NCI-H460 (cell line): Measurements from ENCODE around the gene PLCB3. TPM values are rescaled to one million over a fixed set of nuclear protein-coding genes. Genes with fewer than 3 reads are reported as not detected.

Source experiments
- DNase-seq: peaks from one replicate; pipeline ENCODE4 v3.0.0-alpha.2; 2016; ENCODE audit warnings: low read depth; ENCODE audit errors: extremely low read depth
- total RNA-seq: library from RNA; depleted of rRNA; stranded (reverse); fragments of >200 nt; shearing (Covaris generic); gene quantifications from 2 replicates; pipeline ENCODE4 v1.2.3, GENCODE V29; 2014

PLCB3 gene
- total RNA-seq, 1 experiment from 2014 or later: 16.2 TPM

DNA sequence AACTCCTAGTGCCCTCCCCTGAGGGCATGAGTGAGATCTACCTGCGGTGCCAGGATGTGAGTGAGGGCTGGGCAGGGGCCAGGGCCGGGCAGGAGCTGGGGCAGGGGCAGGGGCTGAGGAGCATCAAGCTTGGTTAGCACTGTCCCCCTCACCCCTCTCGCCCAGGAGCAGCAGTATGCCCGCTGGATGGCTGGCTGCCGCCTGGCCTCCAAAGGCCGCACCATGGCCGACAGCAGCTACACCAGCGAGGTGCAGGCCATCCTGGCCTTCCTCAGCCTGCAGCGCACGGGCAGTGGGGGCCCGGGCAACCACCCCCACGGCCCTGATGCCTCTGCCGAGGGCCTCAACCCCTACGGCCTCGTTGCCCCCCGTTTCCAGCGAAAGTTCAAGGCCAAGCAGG, 31.1 kb upstream of the PLCB3 start:
- no peak for DNase-seq

DNA sequence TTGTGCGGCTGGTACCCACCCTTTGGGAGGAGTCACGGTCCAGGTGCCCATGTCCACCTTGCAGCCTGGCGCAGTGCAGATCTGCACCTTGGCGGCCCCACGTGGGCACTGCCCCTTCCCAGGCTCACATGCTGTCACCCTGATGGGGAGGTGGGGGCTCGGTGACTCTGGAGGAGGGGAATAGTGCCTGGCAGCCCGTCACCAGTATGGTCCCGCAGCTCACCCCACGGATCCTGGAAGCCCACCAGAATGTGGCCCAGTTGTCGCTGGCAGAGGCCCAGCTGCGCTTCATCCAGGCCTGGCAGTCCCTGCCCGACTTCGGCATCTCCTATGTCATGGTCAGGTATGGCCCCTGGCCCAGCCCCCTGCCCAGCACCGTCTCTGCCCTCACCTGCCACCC, 30.5 kb upstream of the PLCB3 start:
- no peak for DNase-seq

DNA sequence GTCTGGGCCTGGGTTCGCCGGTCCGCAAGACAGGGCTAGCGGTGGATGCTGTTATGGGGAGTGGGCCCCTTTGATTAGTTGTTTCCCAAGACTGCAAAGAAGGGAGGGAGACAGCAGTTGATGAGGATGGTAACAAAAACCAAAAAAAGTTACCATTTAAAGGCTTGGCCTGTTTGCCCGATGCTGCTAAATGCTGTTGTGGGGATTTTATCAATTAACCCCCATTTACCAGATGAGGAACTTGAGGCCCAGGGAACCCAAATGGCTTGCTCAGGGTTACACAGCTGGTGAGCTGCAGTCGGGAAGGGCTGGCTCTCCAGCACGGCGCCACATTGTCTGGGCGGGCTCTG, 28.7 kb upstream of the PLCB3 start:
- DNase-seq: no peak

DNA sequence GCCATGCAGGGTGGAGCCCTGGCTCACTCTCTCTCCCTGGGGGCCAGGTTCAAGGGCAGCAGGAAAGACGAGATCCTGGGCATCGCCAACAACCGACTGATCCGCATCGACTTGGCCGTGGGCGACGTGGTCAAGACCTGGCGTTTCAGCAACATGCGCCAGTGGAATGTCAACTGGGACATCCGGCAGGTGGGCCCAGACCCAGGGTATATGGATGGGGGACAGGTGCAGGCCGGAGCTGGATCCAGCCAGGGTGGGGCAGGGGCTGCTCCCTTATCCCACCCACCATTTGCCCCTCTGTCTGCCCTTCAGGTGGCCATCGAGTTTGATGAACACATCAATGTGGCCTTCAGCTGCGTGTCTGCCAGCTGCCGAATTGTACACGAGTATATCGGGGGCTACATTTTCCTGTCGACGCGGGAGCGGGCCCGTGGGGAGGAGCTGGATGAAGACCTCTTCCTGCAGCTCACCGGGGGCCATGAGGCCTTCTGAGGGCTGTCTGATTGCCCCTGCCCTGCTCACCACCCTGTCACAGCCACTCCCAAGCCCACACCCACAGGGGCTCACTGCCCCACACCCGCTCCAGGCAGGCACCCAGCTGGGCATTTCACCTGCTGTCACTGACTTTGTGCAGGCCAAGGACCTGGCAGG, 28.2 kb upstream of the PLCB3 start:
- DNase-seq: no peak

DNA sequence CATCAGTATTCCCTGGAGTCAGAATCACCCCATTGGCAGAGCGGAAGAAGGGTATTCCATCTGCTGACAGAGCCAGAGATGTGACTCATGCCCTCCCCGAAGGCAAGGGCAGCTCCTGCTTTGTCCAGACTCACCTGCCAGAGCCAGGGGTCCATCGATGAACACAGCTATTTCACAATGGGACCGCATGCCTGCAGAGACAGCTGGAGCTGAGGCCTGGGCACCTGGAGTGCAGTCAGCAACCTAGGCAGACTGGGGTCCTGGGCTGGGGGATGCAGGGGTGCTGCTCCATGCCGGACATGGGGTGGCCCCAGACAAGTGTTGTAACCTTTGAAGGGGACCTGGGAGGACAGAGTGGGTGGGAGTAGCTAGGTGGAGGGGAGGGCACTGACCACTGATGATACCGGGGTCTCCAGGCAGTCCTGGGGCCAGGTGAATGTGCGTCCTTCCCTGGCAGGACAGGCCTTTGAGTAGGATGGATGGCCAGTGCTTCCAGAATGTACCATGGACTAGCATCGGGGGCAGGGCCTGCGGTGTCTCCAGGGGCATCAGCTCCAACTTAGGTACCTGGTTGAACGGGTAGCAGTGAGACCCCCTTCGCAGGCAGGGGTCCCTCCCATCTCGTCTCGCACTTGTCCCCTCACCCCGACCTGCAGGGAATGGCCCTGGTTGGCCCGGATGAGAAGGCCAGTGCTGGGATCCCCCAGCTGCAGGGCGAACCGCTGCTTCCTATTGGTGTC, 27.0 kb upstream of the PLCB3 start:
- no peak for DNase-seq

DNA sequence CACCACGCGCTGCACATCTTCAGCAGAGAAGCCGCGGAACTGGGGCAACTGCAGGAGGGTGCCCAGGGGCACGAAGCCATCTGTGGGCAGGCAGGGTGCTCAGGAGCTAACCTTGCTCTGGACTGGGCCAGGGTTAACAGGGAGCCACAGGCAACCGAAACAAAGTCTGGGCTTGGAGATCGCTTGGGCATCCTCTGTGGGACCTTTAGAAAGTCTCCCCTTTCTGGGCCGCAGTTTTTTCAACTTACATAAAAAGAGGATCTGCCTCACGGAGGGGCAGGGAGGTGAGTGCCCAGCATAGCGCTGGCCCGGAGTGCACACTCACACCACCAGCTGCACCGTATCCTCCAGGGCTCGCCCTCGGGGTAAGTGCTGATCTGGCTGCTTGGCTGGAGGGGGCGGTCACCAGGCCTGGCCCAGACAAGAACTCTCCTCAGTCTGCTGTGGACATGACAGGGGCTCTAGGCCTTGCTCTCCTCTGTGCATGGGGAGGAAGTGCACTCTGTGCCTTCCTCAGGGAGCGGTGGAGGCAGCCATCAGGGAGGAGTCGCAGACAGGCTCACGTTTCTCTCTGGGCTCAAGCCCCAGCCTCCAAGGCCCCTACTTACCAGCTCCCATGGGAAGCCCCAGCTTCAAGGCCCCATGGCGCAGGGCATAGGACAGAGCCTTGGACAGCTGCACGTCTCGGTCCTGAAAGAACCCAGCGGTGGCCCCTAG, 26.3 kb upstream of the PLCB3 start:
- DNase-seq: no peak

DNA sequence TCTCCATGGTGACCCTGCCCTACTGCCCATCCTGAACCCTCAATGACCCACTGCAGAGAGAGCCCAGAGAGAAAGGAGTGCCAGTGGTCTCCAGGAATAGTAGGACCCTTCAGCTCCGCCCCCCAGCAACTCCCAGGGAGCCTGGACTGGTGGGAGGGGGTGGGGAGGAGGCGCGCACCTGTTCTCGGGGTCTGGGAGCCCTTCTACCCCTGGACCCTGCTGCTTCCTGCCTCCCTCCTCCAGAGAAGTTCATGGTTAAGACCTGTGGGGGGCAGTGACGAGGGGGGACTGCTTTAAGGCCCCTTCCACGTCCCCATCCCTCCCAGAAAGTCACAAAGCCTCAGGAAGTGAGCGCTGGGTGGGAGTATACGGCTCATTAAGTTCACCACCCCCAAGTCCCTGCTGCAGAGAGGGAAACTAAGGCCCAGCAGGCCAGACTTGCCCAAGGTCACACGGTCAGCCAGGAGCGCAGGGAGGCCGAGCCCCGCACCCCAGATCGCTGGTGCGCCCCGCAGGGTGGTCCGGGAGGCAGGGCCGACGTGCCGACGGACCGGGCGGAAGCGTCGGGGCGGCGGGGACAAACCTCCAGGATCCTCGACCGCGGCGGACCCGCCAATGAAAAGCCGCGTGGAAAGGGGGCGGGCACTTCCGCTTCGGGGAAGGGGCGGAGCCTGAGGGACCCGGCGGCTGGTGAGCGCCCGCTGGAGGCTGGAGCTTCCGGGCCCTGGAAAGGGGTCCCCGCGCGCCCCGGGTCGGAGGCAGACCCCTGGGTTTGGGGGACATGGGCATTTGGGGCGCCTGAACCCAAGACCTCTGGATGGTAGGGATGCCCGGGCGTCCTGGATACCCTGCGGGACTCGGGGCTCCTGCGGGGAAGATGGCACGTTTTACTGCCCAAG, 25.5 kb upstream of the PLCB3 start, which contains the start of the genes NUDT22 and TRPT1:
NUDT22 (plus strand) TSS at position 667 of the 899 bp plus-strand sequence. CDS start 379 bp downstream, outside the sequence.
TRPT1 (minus strand) TSS at position 579 of the 899 bp plus-strand sequence; CDS start at position 253, 326 bp downstream.
- DNase-seq: peak; percentile 64

DNA sequence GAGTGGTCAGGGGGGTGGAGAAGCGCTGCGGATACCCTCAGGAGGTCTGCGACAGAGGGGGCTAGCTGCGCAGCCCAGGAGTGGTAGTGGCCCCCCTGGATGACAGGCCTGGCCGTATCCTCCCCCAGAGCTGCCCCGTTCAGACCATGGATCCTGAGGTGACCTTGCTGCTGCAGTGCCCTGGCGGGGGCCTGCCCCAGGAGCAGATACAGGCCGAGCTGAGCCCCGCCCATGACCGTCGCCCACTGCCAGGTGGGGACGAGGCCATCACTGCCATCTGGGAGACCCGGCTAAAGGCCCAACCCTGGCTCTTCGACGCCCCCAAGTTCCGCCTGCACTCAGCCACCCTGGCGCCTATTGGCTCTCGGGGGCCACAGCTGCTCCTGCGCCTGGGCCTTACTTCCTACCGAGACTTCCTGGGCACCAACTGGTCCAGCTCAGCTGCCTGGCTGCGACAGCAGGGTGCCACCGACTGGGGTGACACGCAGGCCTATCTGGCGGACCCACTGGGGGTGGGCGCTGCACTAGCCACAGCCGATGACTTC, 24.8 kb upstream of the PLCB3 start:
- DNase-seq: no peak

DNA sequence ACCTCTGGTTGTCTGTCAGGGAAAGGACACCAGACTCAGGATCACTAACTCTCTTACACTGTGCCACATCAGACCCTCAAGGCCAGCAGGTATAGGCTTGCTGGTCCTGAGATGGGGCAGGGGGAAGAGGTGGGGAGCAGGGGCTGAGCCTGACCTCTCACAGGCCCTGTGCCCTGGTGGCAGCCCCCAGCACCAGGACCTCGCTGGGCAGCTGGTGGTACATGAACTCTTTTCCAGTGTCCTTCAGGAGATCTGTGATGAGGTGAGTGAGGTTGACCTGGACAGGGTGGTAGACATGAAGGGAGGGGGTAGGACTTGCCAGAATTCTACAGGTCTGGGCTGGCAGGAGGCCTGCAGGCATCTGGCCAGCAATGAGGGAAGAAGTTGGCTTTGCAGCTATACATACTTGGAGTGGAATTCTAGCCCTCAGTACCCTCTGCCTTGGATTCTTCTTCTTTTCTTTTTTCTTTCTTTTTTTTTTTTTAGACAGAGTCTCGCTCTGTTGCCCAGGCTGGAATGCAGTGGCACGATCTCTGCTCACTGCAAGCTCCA, 23.8 kb upstream of the PLCB3 start:
- no peak for DNase-seq

DNA sequence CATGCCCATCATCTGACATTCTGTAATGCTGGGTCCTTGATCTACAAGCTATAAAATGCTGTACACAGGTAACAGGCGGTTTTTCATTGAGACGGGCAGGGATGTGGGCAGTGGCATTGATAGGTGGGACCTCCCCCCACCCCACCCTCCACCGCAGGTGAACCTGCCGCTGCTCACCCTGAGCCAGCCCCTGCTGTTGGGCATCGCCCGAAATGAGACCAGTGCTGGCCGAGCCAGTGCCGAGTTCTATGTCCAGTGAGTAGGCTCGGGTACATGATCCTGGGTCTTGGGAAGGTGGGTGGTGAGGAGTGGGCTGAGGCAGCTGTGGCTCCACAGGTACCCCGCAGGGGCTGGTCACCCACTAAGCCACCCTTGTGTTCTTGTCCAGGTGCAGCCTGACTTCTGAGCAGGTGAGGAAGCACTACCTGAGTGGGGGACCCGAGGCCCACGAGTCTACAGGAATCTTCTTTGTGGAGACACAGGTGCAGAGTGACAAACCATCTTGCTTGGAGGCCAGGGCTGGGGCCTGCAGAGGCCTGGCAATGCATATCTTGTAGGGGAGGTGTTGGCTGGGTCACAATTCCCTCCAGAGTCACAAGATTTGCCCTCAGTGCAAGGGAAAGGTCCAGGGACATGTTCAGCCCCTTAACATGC, 22.1 kb upstream of the PLCB3 start:
- no peak for DNase-seq

DNA sequence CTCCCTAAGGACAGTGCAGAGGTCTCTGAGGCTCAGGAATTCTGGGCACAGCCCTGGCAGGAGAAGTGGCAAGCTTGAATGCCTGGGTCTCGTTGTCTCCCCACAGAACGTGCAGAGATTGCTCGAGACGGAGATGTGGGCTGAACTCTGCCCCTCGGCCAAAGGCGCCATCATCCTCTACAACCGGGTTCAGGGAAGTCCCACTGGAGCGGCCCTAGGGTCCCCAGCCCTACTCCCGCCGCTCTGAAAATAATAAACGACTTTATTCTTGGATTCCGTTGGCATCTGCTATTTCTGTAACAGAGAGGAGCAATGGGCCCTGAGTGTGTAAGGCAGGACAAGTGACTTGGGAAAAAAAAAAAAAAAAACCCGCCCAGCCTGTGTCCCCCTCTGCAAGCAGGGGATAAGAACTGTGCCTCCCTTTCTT, 21.6 kb upstream of the PLCB3 start:
- DNase-seq: no peak

DNA sequence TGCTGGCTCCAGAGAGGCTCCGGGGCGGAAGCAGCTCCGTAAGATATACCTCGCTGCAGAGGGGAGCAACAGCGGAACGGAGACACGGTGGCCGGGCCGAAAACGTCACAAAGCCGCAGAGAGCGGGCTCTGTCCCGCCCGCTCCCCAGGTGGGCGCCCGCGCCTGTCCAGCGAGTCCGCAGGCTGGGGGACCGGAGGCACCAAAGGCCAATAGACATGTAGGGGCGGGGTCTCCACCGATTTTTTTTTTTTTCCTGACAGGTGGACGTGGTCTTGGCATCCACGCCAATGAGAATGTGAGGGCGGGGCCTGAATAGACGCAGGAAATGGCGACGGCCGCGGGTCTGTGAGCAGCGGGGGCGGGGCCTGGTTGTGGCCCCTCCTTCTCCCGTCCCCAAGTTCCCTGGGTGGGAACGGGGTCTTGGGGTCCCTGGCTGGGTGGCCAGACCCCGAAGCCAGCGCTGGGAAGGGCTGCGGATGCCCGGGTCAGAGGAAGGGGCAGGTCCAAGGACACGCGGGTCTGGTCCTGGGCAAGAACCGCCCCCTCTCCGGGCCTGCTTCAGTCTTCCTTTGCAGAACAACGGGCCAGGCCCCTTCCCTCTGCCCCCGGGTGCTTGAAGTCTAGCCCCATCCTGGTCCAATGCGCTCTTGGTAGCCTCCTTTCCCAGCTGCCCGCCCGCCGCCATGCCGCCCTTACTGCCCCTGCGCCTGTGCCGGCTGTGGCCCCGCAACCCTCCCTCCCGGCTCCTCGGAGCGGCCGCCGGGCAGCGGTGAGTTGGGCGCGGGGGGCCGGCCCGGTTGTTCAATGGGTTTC, 21.0 kb upstream of the PLCB3 start, which contains the start of gene DNAJC4:
DNAJC4 (plus strand) TSS at position 378 of the 814 bp plus-strand sequence; CDS start at position 685, 307 bp downstream.
- peak; percentile 84 for DNase-seq

DNA sequence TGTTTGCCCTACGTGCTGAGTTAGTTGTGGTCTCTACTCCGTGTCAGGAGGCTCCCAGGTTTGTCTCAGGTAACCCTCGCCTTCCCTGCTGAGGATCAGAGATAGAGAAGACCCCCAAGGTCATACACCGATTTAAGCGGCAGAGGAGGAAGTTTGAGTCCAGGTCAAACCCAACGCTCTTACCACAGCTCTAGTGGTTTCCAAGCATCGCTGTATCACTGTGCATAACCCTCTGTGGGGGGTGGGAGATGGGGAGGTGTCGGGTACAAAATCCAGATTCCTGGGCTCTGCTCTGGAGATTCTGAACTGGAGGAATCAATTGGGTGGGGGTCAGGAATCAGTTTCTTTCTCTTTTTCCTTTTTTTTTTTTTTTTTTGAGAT, 20.4 kb upstream of the PLCB3 start:
- DNase-seq: no peak

DNA sequence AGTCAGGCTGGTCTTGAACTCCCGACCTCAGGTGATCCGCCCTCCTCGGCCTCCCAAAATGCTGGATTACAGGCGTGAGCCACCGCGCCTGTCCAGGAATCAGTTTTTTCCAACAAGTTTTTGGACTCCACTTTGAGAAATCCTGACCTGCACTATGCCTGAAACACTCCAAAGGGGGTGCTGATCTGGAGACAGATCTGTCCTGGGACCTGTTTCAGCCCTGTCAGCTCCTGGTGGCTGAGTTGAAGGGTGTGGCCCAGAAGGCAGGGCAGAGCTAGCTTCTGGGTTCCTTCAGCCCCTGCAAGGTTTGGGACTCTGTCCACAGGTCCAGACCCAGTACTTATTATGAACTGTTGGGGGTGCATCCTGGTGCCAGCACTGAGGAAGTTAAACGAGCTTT, 19.8 kb upstream of the PLCB3 start:
- no peak for DNase-seq

DNA sequence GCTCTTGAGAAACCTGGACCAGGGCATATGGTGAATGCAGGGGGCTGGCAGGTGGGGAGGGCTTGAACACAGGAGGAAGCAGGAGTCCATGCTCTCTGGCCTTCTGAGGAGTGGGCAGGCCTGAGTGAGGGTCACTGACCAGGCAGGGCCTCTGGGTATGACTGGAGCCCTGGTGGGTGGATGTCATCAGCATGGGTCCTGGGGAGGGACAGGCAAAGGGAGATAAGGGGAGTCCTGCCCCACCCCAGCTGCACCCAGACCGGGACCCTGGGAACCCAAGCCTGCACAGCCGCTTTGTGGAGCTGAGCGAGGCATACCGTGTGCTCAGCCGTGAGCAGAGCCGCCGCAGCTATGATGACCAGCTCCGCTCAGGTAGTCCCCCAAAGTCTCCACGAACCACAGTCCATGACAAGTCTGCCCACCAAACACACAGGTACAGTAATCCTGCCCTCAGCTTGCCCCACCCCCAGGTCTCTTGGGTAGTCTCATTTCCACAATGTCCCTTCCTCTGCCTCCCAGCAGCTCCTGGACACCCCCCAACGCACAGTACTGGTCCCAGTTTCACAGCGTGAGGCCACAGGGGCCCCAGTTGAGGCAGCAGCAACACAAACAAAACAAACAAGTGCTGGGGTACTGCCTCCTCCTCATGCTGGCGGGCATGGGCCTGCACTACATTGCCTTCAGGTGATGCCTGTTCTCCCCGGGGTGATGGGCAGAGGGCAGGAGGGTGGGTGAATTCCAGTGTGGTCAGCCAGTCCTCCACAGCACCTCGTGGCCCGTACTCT, 19.0 kb upstream of the PLCB3 start:
- no peak for DNase-seq

DNA sequence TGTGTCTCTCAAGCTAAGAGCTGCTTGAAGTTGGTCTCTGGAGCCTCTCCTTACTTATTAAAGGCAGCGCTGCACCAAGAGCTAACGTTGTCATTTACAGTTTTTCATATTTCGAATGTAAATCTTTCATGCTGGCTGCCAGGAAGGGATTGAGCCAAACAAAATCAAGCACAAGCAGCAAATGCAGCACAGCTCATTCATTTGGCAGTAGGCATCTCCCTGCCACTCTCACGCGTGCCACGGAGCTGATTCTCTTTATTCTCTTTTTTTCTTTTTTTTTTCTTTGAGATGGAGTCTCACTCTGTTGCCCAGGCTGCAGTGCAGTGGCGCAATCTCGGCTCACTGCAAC, 18.4 kb upstream of the PLCB3 start:
- DNase-seq: no peak

DNA sequence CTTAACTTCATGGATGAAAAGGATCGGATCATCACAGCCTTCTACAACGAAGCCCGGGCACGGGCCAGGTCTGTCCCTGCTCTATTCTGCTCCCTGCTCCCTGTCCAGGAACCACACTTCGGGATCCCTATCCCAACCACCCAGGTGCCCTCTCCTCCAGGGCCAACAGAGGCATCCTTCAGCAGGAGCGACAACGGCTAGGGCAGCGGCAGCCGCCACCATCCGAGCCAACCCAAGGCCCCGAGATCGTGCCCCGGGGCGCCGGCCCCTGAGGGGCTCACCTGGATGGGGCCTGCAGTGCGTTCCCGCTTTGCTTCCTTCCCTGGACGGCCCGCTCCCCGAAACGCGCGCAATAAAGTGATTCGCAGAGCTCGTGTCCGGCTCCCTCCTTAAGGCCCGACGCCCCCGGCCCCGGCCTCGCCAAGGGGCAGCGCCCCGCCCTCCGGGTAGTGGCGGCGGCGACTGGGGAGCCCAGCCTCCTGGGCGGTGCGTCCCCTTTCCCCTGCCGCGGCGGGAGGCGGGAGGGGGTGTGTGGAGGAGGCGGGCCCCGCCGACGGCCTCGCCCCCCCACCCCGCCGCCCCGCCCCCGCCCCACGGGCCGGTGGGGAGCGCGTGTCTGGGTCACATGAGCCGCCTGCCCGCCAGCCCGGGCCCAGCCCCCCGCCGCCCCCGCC, 17.3 kb upstream of the PLCB3 start, which contains the start of gene VEGFB:
VEGFB (plus strand) TSS at position 672 of the 674 bp plus-strand sequence. CDS start 250 bp downstream, outside the sequence.
- no peak for DNase-seq
